WTC11 (cell line): ENCODE measurements around the gene DCLK1. TPM values are rescaled to one million over a fixed set of nuclear protein-coding genes. Genes with fewer than 3 reads are reported as not detected.

Experiments
- ATAC-seq: fragments of 200-7000 bp; cut with Tn5 transposase; 2 replicates; pipeline ENCODE4 v1.10.0; 2021; ENCODE audit warnings: mild to moderate bottlenecking, moderate library complexity
- CTCF ChIA-PET: fragments of 300-600 bp; sonication (Branson Sonifier 250); formaldehyde crosslinking; loops from one replicate; lab custom pipeline; 2021; ENCODE audit warnings: antibody characterized with exemption; lab: Charles Lee
- POLR2A ChIA-PET: fragments of 350-600 bp; sonication (Branson Sonifier 250); formaldehyde crosslinking; loops from one replicate; lab custom pipeline; 2021; ENCODE audit warnings: antibody characterized with exemption; lab: Charles Lee
- DNase-seq: peaks from one replicate; pipeline ENCODE4 v3.0.0; 2021; ENCODE audit warnings: low spot score
- H3K27ac Mint-ChIP-seq: 2 replicates; pipeline ENCODE4 v1.8.0; 2021; ENCODE audit warnings: mixed read lengths
- H3K27me3 Mint-ChIP-seq: 2 replicates; pipeline ENCODE4 v1.8.0; 2021; ENCODE audit warnings: low read depth, mild to moderate bottlenecking, moderate library complexity, mixed read lengths
- H3K36me3 Mint-ChIP-seq: 2 replicates; pipeline ENCODE4 v1.8.0; 2021; ENCODE audit warnings: mixed read lengths
- H3K4me1 Mint-ChIP-seq: 2 replicates; pipeline ENCODE4 v1.8.0; 2022; ENCODE audit warnings: mixed read lengths
- H3K4me3 Mint-ChIP-seq: 2 replicates; pipeline ENCODE4 v1.8.0; 2021; ENCODE audit warnings: mild to moderate bottlenecking, moderate library complexity, mixed read lengths
- H3K9me3 Mint-ChIP-seq: 2 replicates; pipeline ENCODE4 v1.8.0; 2021; ENCODE audit warnings: mixed read lengths
- ATF6 ChIP-seq: sonication (generic); formaldehyde crosslinking; IDR thresholded peaks from 2 replicates; pipeline ENCODE4 v1.8.1; 2023; ENCODE audit warnings: mild to moderate bottlenecking, missing genetic modification reagents
- CREB1 ChIP-seq: sonication (generic); formaldehyde crosslinking; IDR thresholded peaks from 2 replicates; pipeline ENCODE4 v1.8.0; 2023; ENCODE audit warnings: mild to moderate bottlenecking, missing genetic modification reagents
- CREM ChIP-seq: sonication (generic); formaldehyde crosslinking; IDR thresholded peaks from 2 replicates; pipeline ENCODE4 v1.8.1; 2022; ENCODE audit warnings: mild to moderate bottlenecking, missing genetic modification reagents, moderate library complexity
- E2F4 ChIP-seq: sonication (generic); formaldehyde crosslinking; IDR thresholded peaks from 2 replicates; pipeline ENCODE4 v1.8.1; 2022; ENCODE audit warnings: low read depth, mild to moderate bottlenecking, moderate library complexity, missing genetic modification reagents, borderline replicate concordance
- ELF4 ChIP-seq: sonication (generic); formaldehyde crosslinking; IDR thresholded peaks from 2 replicates; pipeline ENCODE4 v1.8.1; 2022; ENCODE audit warnings: low read depth, mild to moderate bottlenecking, moderate library complexity, missing genetic modification reagents
- FOXP1 ChIP-seq: sonication (generic); formaldehyde crosslinking; IDR thresholded peaks from 2 replicates; pipeline ENCODE4 v1.8.0; 2022; ENCODE audit warnings: missing genetic modification reagents, mild to moderate bottlenecking, moderate library complexity, borderline replicate concordance
- FOXP4 ChIP-seq: sonication (generic); formaldehyde crosslinking; IDR thresholded peaks from 2 replicates; pipeline ENCODE4 v1.8.0; 2022; ENCODE audit warnings: mild to moderate bottlenecking, missing genetic modification reagents
- GTF2I ChIP-seq: fragments of 250-450 bp; sonication (Bioruptor Pico); conservative IDR thresholded peaks from 2 replicates; pipeline ENCODE4 v1.4.0; 2021; ENCODE audit warnings: mild to moderate bottlenecking
- HMGA2 ChIP-seq: fragments of 250-450 bp; sonication (Bioruptor Pico); IDR thresholded peaks from 2 replicates; pipeline ENCODE4 v1.4.0; 2021; ENCODE audit warnings: mild to moderate bottlenecking, moderate library complexity
- KAT7 ChIP-seq: sonication (generic); formaldehyde crosslinking; IDR thresholded peaks from 2 replicates; pipeline ENCODE4 v1.8.1; 2023; ENCODE audit warnings: missing genetic modification reagents, mild to moderate bottlenecking, borderline replicate concordance
- NFE2L1 ChIP-seq: sonication (generic); formaldehyde crosslinking; IDR thresholded peaks from 2 replicates; pipeline ENCODE4 v1.8.1; 2023; ENCODE audit warnings: missing genetic modification reagents
- NFYB ChIP-seq: sonication (generic); formaldehyde crosslinking; conservative IDR thresholded peaks from 2 replicates; pipeline ENCODE4 v1.8.0; 2022; ENCODE audit warnings: low read depth, missing genetic modification reagents
- NR2C2 ChIP-seq: sonication (generic); formaldehyde crosslinking; IDR thresholded peaks from 2 replicates; pipeline ENCODE4 v1.8.0; 2022; ENCODE audit warnings: mild to moderate bottlenecking, missing genetic modification reagents
- OVOL2 ChIP-seq: fragments of 250-450 bp; sonication (Bioruptor Pico); IDR thresholded peaks from 2 replicates; pipeline ENCODE4 v1.9.0; 2021; ENCODE audit warnings: mild to moderate bottlenecking, borderline replicate concordance
- PRRX2 ChIP-seq: fragments of 250-450 bp; sonication (Bioruptor Pico); IDR thresholded peaks from 2 replicates; pipeline ENCODE4 v1.8.0; 2021; ENCODE audit warnings: mild to moderate bottlenecking
- USF1 ChIP-seq: sonication (generic); formaldehyde crosslinking; IDR thresholded peaks from 2 replicates; pipeline ENCODE4 v1.8.0; 2022; ENCODE audit warnings: mild to moderate bottlenecking, missing genetic modification reagents
- ZBTB43 ChIP-seq: sonication (generic); formaldehyde crosslinking; IDR thresholded peaks from 2 replicates; pipeline ENCODE4 v1.8.1; 2023; ENCODE audit warnings: mild to moderate bottlenecking, missing genetic modification reagents
- ZMAT4 ChIP-seq: fragments of 250-450 bp; sonication (Bioruptor Pico); IDR thresholded peaks from 2 replicates; pipeline ENCODE4 v1.9.0; 2021; ENCODE audit warnings: mild to moderate bottlenecking
- ZNF281 ChIP-seq: sonication (generic); formaldehyde crosslinking; IDR thresholded peaks from 2 replicates; pipeline ENCODE4 v1.8.0; 2023; ENCODE audit warnings: mild to moderate bottlenecking, missing genetic modification reagents
- total RNA-seq: library from RNA; stranded (reverse); gene quantifications from 3 replicates; pipeline ENCODE4 v1.2.3, GENCODE V29; 2021

The DCLK1 gene
- total RNA-seq, 1 experiment from 2014 or later = 18.5 TPM

GRCh38 chr13:35906636-35907035 lies 224.5 kb downstream of the DCLK1 start:
- 0 out of 2 replicates have a peak overlapping the region, but pooled peaks have one; percentile 17 for H3K27ac Mint-ChIP-seq
- TF ChIP-seq NFYB (CRISPR knock-in tag) (no peak), NFE2L1 (CRISPR knock-in tag) (no peak), ZMAT4 (CRISPR knock-in tag) (no peak), ZNF281 (CRISPR knock-in tag) (no peak), PRRX2 (CRISPR knock-in tag) (no peak), ZBTB43 (CRISPR knock-in tag) (no peak), KAT7 (CRISPR knock-in tag) (no peak), HMGA2 (CRISPR knock-in tag) (no peak), CREM (no peak), OVOL2 (CRISPR knock-in tag) (no peak), NR2C2 (CRISPR knock-in tag) (no peak), USF1 (CRISPR knock-in tag) (no peak), FOXP4 (CRISPR knock-in tag) (no peak), E2F4 (CRISPR knock-in tag) (no peak), CREB1 (CRISPR knock-in tag) (no peak), ELF4 (CRISPR knock-in tag) (no peak), GTF2I (no peak), FOXP1 (CRISPR knock-in tag) (no peak), ATF6 (no peak)
- TF ChIP-seq, all 79 proteins: peak for 0
- Mint-ChIP-seq H3K27me3 (no peaks in the 10 kb centered on the region), H3K4me1 (peaks cover 39% of the 10 kb centered on the region), H3K9me3 (no peaks in the 10 kb centered on the region), H3K36me3 (no peaks in the 10 kb centered on the region), H3K4me3 (no peak overlapping the region)
- ATAC-seq (no peak), DNase-seq (no peak)
- POLR2A ChIA-PET = no interaction called here
- CTCF ChIA-PET = no interaction called here
